ENCODE data around the gene TEX2.
A peak's percentile ranks its signal among the peaks of the same experiment; 100 is the strongest.
"Not testable (repeated sequence)": the region's sequence is repeated elsewhere in the genome, so short reads cannot be mapped to it uniquely, and the experiment has no call there.

Gene TEX2

GRCh38 chr17:64223931-64224629 is 39.0 kb downstream of the TEX2 start:
- Histone ChIP-seq H3K36me3 (replicated peaks) (no peaks in the 10 kb centered on the region), H3K27me3 (ENCODE audit: low read depth) (no peaks in the 10 kb centered on the region), H3K4me3 (no peak overlapping the region), H3K4me1 (0 out of 2 replicates have a peak, but pooled peaks cover 4% of the 10 kb centered on the region), H3K9me3 (no peaks in the 10 kb centered on the region)
- no peak for DNase-seq (ENCODE audit: low spot score in 2 of 2)
- in situ Hi-C loops (cut with MboI; ENCODE audit: low sequenced_read_pairs), result no loop called here

- Histone ChIP-seq H3K27me3 (ENCODE audit: low read depth) (no peaks in the 10 kb centered on the region), H3K36me3 (replicated peaks) (no peaks in the 10 kb centered on the region), H3K4me1 (0 out of 2 replicates have a peak, but pooled peaks cover 4% of the 10 kb centered on the region), H3K4me3 (no peak overlapping the region), H3K9me3 (no peaks in the 10 kb centered on the region)
- DNase-seq (ENCODE audit: low spot score in 2 of 2), result no peak
- in situ Hi-C loops (cut with MboI; ENCODE audit: low sequenced_read_pairs), result no loop called here
Observed at GRCh38 chr17:64223283-64223682, 39.8 kb downstream of the TEX2 start.

- in situ Hi-C loops (cut with MboI; ENCODE audit: low sequenced_read_pairs), result no loop called here
- Histone ChIP-seq H3K36me3 (replicated peaks) (no peaks in the 10 kb centered on the region), H3K4me3 (no peak overlapping the region), H3K4me1 (peaks cover 11% of the 10 kb centered on the region), H3K27me3 (ENCODE audit: low read depth) (no peaks in the 10 kb centered on the region), H3K9me3 (no peaks in the 10 kb centered on the region)
- DNase-seq (ENCODE audit: low spot score in 2 of 2), result no peak
Observed at GRCh38 chr17:64221679-64222078, 41.4 kb downstream of the TEX2 start.

- H3K4me3 ChIP-seq; H3K9me3 ChIP-seq; in situ Hi-C loops (cut with MboI; ENCODE audit: low sequenced_read_pairs); H3K36me3 ChIP-seq (replicated peaks); DNase-seq (ENCODE audit: low spot score in 2 of 2); H3K27me3 ChIP-seq (ENCODE audit: low read depth): not testable (repeated sequence)
- H3K4me1 ChIP-seq, result peaks cover 15% of the 10 kb centered on the region
Observed at GRCh38 chr17:64220604-64221003, 42.5 kb downstream of the TEX2 start.

- no peak overlapping the region for H3K4me3 ChIP-seq
- in situ Hi-C loops (cut with MboI; ENCODE audit: low sequenced_read_pairs), result no loop called here
Observed at GRCh38 chr17:64219571-64219970, 43.5 kb downstream of the TEX2 start.

GRCh38 chr17:64218066-64218465 is 45.0 kb downstream of the TEX2 start:
- H3K27me3 ChIP-seq (ENCODE audit: low read depth), result no peaks in the 10 kb centered on the region
- no peaks in the 10 kb centered on the region for H3K36me3 ChIP-seq (replicated peaks)
- peaks cover 12% of the 10 kb centered on the region for H3K4me1 ChIP-seq
- H3K4me3 ChIP-seq, result no peak overlapping the region
- in situ Hi-C loops (cut with MboI; ENCODE audit: low sequenced_read_pairs), result no loop called here
- no peaks in the 10 kb centered on the region for H3K9me3 ChIP-seq
- DNase-seq (ENCODE audit: low spot score in 2 of 2), result no peak

More at GRCh38 chr17:64219571-64219970, 43.5 kb downstream of the TEX2 start:
- H3K27me3 ChIP-seq (ENCODE audit: low read depth), result no peaks in the 10 kb centered on the region
- DNase-seq (ENCODE audit: low spot score in 2 of 2), result no peak
- no peaks in the 10 kb centered on the region for H3K36me3 ChIP-seq (replicated peaks)
- H3K9me3 ChIP-seq, result no peaks in the 10 kb centered on the region
- peaks cover 15% of the 10 kb centered on the region for H3K4me1 ChIP-seq

GRCh38 chr17:64217249-64217691 is 45.8 kb downstream of the TEX2 start:
- peaks cover 12% of the 10 kb centered on the region for H3K4me1 ChIP-seq
- no peaks in the 10 kb centered on the region for H3K27me3 ChIP-seq (ENCODE audit: low read depth)
- H3K4me3 ChIP-seq, result no peak overlapping the region
- no peak for DNase-seq (ENCODE audit: low spot score in 2 of 2)
- H3K9me3 ChIP-seq, result no peaks in the 10 kb centered on the region
- in situ Hi-C loops (cut with MboI; ENCODE audit: low sequenced_read_pairs), result no loop called here
- no peaks in the 10 kb centered on the region; the same call in 1 of the 2 replicates for H3K36me3 ChIP-seq (replicated peaks)

- H3K36me3 ChIP-seq (replicated peaks), result no peaks in the 10 kb centered on the region; the same call in 1 of the 2 replicates
- in situ Hi-C loops (cut with MboI; ENCODE audit: low sequenced_read_pairs), result no loop called here
- peaks cover 12% of the 10 kb centered on the region for H3K4me1 ChIP-seq
- peak; percentile 5 to 27 for DNase-seq (ENCODE audit: low spot score in 2 of 2)
- H3K27me3 ChIP-seq (ENCODE audit: low read depth), result no peaks in the 10 kb centered on the region
- H3K4me3 ChIP-seq, result no peak overlapping the region
- H3K9me3 ChIP-seq, result no peaks in the 10 kb centered on the region
Observed at GRCh38 chr17:64216338-64217248, 46.5 kb downstream of the TEX2 start.

GRCh38 chr17:64216000-64216337 is 47.1 kb downstream of the TEX2 start:
- in situ Hi-C loops (cut with MboI; ENCODE audit: low sequenced_read_pairs), result no loop called here
- Histone ChIP-seq H3K36me3 (replicated peaks) (no peaks in the 10 kb centered on the region; the same call in 1 of the 2 replicates), H3K4me1 (peaks cover 17% of the 10 kb centered on the region), H3K4me3 (no peak overlapping the region), H3K27me3 (ENCODE audit: low read depth) (no peaks in the 10 kb centered on the region), H3K9me3 (no peaks in the 10 kb centered on the region)
- DNase-seq (ENCODE audit: low spot score in 2 of 2), result no peak

GRCh38 chr17:64214950-64215349 is 48.1 kb downstream of the TEX2 start:
- DNase-seq (ENCODE audit: low spot score in 2 of 2), result no peak
- Histone ChIP-seq H3K36me3 (replicated peaks) (no peaks in the 10 kb centered on the region; the same call in 1 of the 2 replicates), H3K4me1 (peaks cover 24% of the 10 kb centered on the region), H3K27me3 (ENCODE audit: low read depth) (no peaks in the 10 kb centered on the region), H3K4me3 (no peak overlapping the region), H3K9me3 (no peaks in the 10 kb centered on the region)
- in situ Hi-C loops (cut with MboI; ENCODE audit: low sequenced_read_pairs), result no loop called here

- Histone ChIP-seq H3K36me3 (replicated peaks) (no peaks in the 10 kb centered on the region; the same call in 1 of the 2 replicates), H3K27me3 (ENCODE audit: low read depth) (no peaks in the 10 kb centered on the region), H3K9me3 (no peaks in the 10 kb centered on the region), H3K4me1 (peaks cover 31% of the 10 kb centered on the region), H3K4me3 (no peak overlapping the region)
- no peak for DNase-seq (ENCODE audit: low spot score in 2 of 2)
- in situ Hi-C loops (cut with MboI; ENCODE audit: low sequenced_read_pairs), result no loop called here
Observed at GRCh38 chr17:64213995-64214811, 48.9 kb downstream of the TEX2 start.

GRCh38 chr17:64212122-64212521 is 50.9 kb downstream of the TEX2 start:
- H3K4me3 ChIP-seq, result no peak overlapping the region
- H3K36me3 ChIP-seq (replicated peaks), result no peaks in the 10 kb centered on the region; the same call in 1 of the 2 replicates
- no peaks in the 10 kb centered on the region for H3K27me3 ChIP-seq (ENCODE audit: low read depth)
- H3K4me1 ChIP-seq, result peaks cover 33% of the 10 kb centered on the region
- H3K9me3 ChIP-seq, result no peaks in the 10 kb centered on the region
- DNase-seq (ENCODE audit: low spot score in 2 of 2), result no peak
- in situ Hi-C loops (cut with MboI; ENCODE audit: low sequenced_read_pairs), result no loop called here

GRCh38 chr17:64209983-64210382 is 53.1 kb downstream of the TEX2 start:
- in situ Hi-C loops (cut with MboI; ENCODE audit: low sequenced_read_pairs), result no loop called here
- H3K4me3 ChIP-seq, result no peak overlapping the region
- no peaks in the 10 kb centered on the region; the same call in 1 of the 2 replicates for H3K36me3 ChIP-seq (replicated peaks)
- no peaks in the 10 kb centered on the region for H3K9me3 ChIP-seq
- H3K27me3 ChIP-seq (ENCODE audit: low read depth), result no peaks in the 10 kb centered on the region
- peak in 1 of 2 experiments; percentile 30 for DNase-seq (ENCODE audit: low spot score in 2 of 2)
- H3K4me1 ChIP-seq, result peaks cover 25% of the 10 kb centered on the region

Measured in HAP-1 (cell line).